Activated naive CD4-positive, alpha-beta T cell treated with anti-CD3 and anti-CD28 coated beads, Interleukin-2, amount 50 U/mL, for 72 hours (primary cell): ENCODE measurements around the gene C3. TPM values are rescaled to one million over a fixed set of nuclear protein-coding genes. Genes with fewer than 3 reads are reported as not detected.
"Not testable (repeated sequence)": the region's sequence is repeated elsewhere in the genome, so short reads cannot be mapped to it uniquely, and the experiment has no call there.

ENCODE experiments used
- ATAC-seq, 2 donors: fragments of 150-1000 bp; cut with Tn5 transposase; 2 replicates each; pipeline ENCODE4 v1.10.0; 2021; ENCODE audit warnings: mild to moderate bottlenecking in 2 of 2, moderate library complexity in 2 of 2
- DNase-seq, 2 donors: peaks; one replicate each; pipeline ENCODE4 v3.0.0; 2021 to 2022; ENCODE audit warnings: low spot score in 2 of 2
- H3K27ac Mint-ChIP-seq, 2 donors: one replicate each; pipeline ENCODE4 v1.8.0; 2022; ENCODE audit warnings: mild to moderate bottlenecking in 2 of 2, mixed read lengths in 2 of 2
- H3K36me3 Mint-ChIP-seq, 2 donors: one replicate each; pipeline ENCODE4 v1.8.0; 2022; ENCODE audit warnings: mixed read lengths in 2 of 2
- H3K9me3 Mint-ChIP-seq, 2 donors: one replicate each; pipeline ENCODE4 v1.8.0; 2022; ENCODE audit warnings: mixed read lengths in 2 of 2
- total RNA-seq, 2 donors: library from RNA; stranded (reverse); gene quantifications; one replicate each; pipeline ENCODE4 v1.2.3, GENCODE V29; 2022

The C3 gene
- total RNA-seq, 2 donors from 2014 or later, result 0.54 to 0.84 TPM

DNA sequence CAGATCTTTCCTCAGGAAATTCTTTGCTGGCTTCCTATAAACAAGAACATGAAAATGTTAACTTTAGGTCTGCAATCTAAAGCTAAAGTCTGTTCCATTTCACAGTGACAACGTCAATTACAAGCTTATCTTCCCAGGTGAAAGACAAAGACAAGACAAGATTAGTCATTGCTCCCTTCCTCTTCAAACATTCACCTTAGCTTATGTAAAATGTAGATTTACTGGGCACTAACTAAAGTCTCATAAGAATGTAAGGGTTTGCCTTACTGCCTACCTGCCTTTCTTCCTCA lies 67.7 kb downstream of the C3 start:
- peak in 1 of 2 donors; percentile 11 for ATAC-seq
- Mint-ChIP-seq H3K27ac (peak overlapping the region in 1 of 2 donors; percentile 41), H3K9me3 (no peaks in the 10 kb centered on the region), H3K36me3 (no peaks in the 10 kb centered on the region)
- DNase-seq, result no peak

DNA sequence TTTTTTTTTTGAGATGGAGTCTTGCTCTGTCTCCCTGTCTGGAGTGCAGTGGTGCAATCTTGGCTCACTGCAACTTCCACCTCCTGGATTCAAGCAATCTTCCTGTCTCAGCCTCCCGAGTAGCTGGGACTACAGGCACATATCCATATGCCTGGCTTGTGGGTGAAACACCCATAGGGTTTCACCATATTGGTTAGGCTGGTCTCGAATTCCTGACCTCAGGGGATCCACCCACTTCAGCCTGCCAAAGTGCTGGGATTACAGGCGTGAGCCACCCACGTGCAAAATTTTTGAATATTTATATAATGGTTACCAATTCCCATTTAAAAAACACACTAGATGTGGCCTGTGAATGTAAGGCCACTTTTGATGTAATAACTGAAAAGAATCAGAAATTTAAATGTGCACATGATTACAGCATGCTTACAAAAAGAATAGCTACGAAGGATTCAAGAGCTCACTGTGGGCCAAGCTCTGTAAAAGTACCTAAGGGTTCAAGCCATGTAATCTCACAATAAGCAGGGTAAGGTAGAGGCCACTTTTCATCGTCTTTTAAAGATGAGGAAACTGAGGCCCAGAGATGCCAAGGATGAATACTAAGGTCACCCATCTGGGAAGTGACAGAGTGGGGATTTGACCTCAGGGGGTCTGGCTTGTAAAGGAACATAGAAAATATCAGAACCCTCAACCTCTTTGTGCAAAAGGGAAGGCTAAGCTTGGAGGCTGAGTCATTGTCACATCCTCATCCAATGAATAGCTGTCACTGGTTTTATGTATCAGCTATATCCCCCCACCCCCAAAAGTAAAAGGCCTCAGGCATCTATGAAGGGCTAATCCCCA lies 68.3 kb downstream of the C3 start:
- Mint-ChIP-seq H3K27ac (no peak overlapping the region), H3K36me3 (no peaks in the 10 kb centered on the region), H3K9me3 (no peaks in the 10 kb centered on the region)
- peak in 1 of 2 donors; percentile 2 for ATAC-seq
- no peak for DNase-seq

GRCh38 chr19:6649185-6649584 lies 71.3 kb downstream of the C3 start:
- H3K36me3 Mint-ChIP-seq, result no peaks in the 10 kb centered on the region
- DNase-seq (no peak), ATAC-seq (no peak)
- no peaks in the 10 kb centered on the region for H3K9me3 Mint-ChIP-seq
- H3K27ac Mint-ChIP-seq, result no peak overlapping the region

DNA sequence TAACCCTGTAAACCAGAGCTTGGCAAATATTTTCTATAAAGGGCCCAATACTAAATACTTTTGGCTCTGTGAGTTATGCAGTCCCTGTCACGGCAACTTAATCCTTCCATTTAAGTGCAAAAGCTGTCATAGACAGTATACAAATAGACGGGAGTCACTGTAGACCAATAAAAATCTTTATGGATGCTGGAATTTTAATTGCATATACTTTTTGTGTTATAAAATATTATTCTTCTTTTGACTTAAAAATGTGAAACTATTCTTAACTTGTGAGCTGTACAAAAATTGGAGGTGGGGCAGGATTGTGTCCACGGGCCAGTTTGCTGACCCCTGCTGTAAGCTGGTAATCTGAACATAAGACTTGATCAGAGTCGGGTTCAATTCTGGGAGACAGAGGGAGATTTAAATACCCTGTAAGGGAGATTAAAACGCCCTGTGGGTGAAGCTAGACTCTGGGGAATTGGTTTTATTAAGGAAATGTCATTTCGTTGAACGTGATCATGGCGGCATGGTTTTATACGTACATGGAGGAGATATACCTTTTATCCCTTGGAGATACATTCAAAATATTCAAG lies 72.2 kb downstream of the C3 start:
- Mint-ChIP-seq H3K9me3 (no peaks in the 10 kb centered on the region), H3K27ac (no peak overlapping the region), H3K36me3 (no peaks in the 10 kb centered on the region)
- DNase-seq (no peak), ATAC-seq (no peak)

GRCh38 chr19:6644796-6645195 lies 75.7 kb downstream of the C3 start:
- Mint-ChIP-seq H3K36me3 (no peaks in the 10 kb centered on the region), H3K9me3 (no peaks in the 10 kb centered on the region), H3K27ac (no peak overlapping the region)
- ATAC-seq (no peak), DNase-seq (no peak)

- peak overlapping the region in 1 of 2 donors; percentile 78 for H3K27ac Mint-ChIP-seq
- not testable (repeated sequence) for ATAC-seq, H3K9me3 Mint-ChIP-seq, DNase-seq, H3K36me3 Mint-ChIP-seq
These were observed 80.1 kb downstream of the C3 start for GRCh38 chr19:6640333-6640732.

DNA sequence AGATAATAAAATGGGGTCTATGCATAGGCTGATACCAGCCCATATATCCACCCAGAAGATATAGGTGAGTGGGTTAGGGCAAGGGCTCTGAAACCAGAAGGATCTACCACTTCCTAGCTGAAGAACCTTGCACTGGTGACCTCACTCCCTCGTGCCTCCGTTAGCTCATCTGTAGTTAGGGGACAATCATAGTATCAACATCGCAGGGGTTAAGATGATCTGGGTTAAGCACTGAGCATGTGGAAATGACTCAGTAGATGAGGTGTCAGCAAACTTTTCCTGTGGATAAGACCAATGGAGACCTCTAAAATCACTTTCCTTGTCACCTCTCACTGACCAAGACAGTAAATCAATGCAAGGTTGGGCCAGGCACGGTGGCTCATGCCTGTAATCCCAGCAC lies 81.0 kb downstream of the C3 start:
- no peak for DNase-seq
- Mint-ChIP-seq H3K9me3 (peaks cover 0 to 2% of the 10 kb centered on the region in 2 donors), H3K27ac (peak overlapping the region; percentile 25 to 78)

DNA sequence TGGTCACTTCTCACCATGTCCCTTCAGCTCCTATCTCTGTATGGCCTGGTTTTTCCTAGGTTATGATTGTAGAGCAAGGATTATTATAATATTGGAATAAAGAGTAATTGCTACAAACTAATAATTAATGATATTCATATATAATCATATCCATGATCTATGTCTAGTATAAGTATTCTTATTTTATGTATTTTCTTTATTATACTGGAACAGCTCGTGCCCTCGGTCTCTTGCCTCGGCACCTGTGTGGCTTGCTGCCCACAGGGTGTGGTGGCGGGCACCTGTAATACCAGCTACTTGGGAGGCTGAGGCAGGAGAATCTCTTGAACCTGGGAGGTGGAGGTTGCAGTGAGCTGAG lies 87.0 kb downstream of the C3 start:
- DNase-seq, H3K27ac Mint-ChIP-seq, ATAC-seq, H3K9me3 Mint-ChIP-seq: not testable (repeated sequence)
- peaks cover 0 to 13% of the 10 kb centered on the region in 2 donors for H3K36me3 Mint-ChIP-seq

More for the DNA sequence above, 81.0 kb downstream of the C3 start:
- H3K36me3 Mint-ChIP-seq, result peaks cover 0 to 3% of the 10 kb centered on the region in 2 donors
- peak; percentile 90 to 93 for ATAC-seq

GRCh38 chr19:6632747-6633455 lies 87.5 kb downstream of the C3 start:
- peak in 1 of 2 donors; percentile 34 for ATAC-seq
- peaks cover 0 to 13% of the 10 kb centered on the region in 2 donors for H3K36me3 Mint-ChIP-seq
- not testable (repeated sequence) for H3K9me3 Mint-ChIP-seq, H3K27ac Mint-ChIP-seq
- peak in 1 of 2 donors; percentile 57 for DNase-seq

GRCh38 chr19:6632002-6632621 lies 88.3 kb downstream of the C3 start:
- peaks cover 0 to 19% of the 10 kb centered on the region in 2 donors for H3K36me3 Mint-ChIP-seq
- peaks cover 0 to 12% of the 10 kb centered on the region in 2 donors for H3K9me3 Mint-ChIP-seq
- peak overlapping the region in 1 of 2 donors; percentile 18 for H3K27ac Mint-ChIP-seq
- peak; percentile 66 to 67 for ATAC-seq
- peak in 1 of 2 donors; percentile 90 for DNase-seq

Other genes with a start within 250 kb of the C3 start
- 10 to 100 TPM; 70.8 to 84.4 TPM for gene DENND1C, start 238.9 kb downstream of the C3 start, total RNA-seq
- gene TUBB4A, start 218.3 kb downstream of the C3 start, total RNA-seq, result 1 to 10 TPM; 2.6 to 9.4 TPM
- 1 to 10 TPM in 1 of 2 donors, under 1 TPM in 1; 0.43 to 3.4 TPM for gene TNFSF9, start 189.6 kb downstream of the C3 start, total RNA-seq
- gene CD70, start 129.5 kb downstream of the C3 start, total RNA-seq, result 1 to 10 TPM; 4.8 to 8.4 TPM
- gene TNFSF14, start 50.5 kb downstream of the C3 start, total RNA-seq, result 10 to 100 TPM; 24.9 to 25.3 TPM
- 10 to 100 TPM; 45.4 to 91.8 TPM for gene GPR108, start 16.9 kb upstream of the C3 start, total RNA-seq
- gene TRIP10, start 19.0 kb upstream of the C3 start, total RNA-seq, result 100 to 1,000 TPM in 1 of 2 donors, 10 to 100 TPM in 1; 47.1 to 109 TPM
- 10 to 100 TPM; 16.4 to 33.0 TPM for gene SH2D3A, start 46.8 kb upstream of the C3 start, total RNA-seq
- 100 to 1,000 TPM in 1 of 2 donors, 10 to 100 TPM in 1; 81.5 to 121 TPM for gene VAV1, start 52.1 kb upstream of the C3 start, total RNA-seq
- gene ADGRE1, start 166.9 kb upstream of the C3 start, total RNA-seq, result 10 to 100 TPM; 12.1 to 16.1 TPM